Jurkat, Clone E6-1 (cell line): ENCODE measurements around the gene FGGY.
"Not testable (repeated sequence)": the region's sequence is repeated elsewhere in the genome, so short reads cannot be mapped to it uniquely, and the experiment has no call there.

ENCODE experiments used
- DNase-seq: peaks from one replicate; pipeline ENCODE4 v3.0.0-alpha.2; 2011; ENCODE audit warnings: low read depth, low spot score
- H3K4me3 ChIP-seq: 2 replicates; pipeline ENCODE4 v1.5.1; 2011; ENCODE audit warnings: mild to moderate bottlenecking, low read length, control low read depth, moderate library complexity

Gene FGGY

DNA sequence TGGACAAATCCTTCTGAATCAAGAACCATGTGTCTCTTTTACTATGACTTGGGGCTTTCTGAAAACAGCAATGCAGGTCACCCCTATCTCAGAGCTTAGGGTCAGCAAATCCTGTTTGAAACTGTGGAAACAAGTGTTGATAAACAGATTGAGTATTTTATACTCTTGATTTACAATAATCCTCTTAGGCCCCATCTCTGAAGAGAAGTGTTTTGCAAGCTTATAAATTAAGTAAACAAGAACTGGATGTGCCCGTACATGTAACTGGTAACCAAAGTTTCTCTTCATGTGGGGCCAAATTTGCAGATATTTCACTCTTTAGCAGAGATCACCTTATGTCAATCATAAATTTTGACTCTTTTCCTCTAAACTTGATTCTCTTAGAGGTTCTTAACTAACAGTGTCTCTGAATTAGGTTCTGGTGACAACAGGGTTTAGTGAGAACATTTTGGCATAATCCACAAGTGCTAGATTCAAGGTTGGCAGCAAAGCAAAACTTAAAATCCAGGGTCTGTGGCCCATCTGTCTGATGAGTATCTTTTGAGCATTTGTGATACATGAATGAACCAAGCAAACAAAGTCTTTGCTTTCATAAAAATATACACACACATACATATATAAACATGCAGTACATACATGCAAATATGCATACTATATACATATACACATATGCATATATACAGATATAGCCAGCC lies 334.8 kb downstream of the FGGY start:
- DNase-seq, result no peak
- H3K4me3 ChIP-seq, result no peak overlapping the region

DNA sequence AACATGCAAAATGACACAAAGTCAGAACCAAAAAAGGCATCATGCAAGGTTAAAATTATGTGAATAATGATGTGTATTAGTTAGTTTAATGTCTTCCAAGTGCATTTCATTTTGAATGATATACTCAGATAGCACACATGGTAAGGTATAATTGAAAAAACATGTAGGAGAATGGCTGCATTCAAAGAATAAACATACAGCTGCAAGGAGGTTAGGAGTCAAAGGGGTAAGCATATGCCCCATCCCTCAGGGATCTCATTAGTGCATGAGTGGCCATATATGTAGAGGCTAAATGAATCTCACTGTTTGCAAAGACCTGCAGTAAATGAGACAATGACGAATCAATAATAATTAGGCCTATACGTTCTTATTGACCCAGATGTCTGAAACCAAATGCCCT lies 338.2 kb downstream of the FGGY start:
- no peak for DNase-seq
- no peak overlapping the region for H3K4me3 ChIP-seq

DNA sequence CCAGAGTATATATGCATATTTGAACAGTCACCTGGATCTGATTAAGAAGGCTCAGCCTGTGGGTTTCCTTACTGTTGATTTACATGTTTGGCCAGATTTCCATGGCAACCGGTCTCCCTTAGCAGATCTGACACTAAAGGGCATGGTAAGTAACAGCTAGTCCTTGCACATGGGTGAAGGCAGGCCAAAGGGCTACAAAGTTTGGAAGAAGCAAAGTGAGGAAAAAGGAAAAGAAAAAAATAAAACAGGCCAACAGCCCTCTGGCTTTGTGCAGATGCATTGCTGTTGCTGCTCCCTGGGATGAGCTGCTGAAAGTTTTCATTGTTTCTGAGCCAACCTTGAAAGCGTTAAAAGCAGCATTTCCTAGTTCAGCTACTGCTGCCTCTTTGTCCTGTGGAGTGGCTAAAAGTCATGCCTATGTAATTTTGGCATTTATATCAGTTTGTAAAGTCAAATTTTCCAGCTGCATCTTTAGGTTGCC lies 341.4 kb downstream of the FGGY start:
- no peak overlapping the region for H3K4me3 ChIP-seq
- no peak for DNase-seq

DNA sequence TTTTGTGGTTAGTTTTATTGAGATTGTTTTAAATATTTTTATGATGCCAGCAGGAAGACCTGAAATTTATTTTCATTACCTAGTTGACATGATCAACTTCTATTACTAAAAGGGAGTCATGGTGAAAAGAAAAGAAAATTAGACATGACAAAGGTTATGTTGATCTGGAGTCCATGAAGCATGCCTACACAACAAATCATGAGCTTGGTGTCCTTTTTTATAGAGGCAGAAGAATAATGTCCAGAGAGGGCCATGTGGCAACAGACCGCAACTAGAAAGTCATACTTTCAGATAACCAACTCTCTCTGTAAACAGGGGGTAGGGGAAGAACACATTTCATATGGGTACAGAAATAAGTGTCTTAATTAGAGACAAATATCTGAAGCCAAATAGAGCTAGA lies 342.4 kb downstream of the FGGY start:
- DNase-seq, result no peak
- no peak overlapping the region for H3K4me3 ChIP-seq

DNA sequence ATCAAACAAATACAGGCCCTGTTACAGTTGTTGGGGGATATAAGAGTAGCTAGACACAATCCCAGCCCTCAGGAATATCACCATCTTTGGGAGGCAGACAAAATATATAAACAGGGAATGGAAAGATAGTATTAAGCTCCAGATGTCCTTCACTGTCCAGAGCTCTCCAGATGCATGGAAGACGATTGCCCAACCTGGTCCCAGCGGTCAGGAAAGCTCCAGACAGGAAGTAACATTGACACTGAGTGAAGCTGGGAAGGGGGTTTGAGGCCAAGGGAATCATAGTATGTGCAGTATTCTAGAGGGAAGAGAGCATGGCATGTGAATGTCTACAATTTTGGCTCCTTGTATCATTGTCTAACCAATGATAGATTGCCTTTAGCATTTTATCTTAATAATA lies 344.0 kb downstream of the FGGY start:
- DNase-seq, result no peak
- H3K4me3 ChIP-seq, result no peak overlapping the region

DNA sequence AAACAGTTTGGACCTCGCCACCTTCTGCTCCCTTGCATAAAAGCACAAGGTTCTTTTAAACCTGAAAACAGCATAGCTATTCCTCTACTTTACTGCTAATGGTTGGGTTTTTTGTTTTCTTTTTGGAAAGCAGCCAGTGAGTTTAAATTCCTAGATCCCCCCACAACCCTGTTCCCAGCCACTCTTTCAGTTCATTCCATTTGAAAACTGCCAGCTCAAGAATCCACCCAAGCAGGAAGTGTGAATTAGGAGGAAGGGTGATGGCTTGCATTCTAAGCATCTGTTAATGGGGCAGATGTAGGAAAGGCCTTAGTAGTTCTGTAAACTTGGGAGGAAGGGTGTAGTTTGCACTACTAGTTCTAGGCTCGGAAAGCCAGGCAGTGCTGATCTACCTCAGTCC lies 344.9 kb downstream of the FGGY start:
- no peak for DNase-seq
- no peak overlapping the region for H3K4me3 ChIP-seq

DNA sequence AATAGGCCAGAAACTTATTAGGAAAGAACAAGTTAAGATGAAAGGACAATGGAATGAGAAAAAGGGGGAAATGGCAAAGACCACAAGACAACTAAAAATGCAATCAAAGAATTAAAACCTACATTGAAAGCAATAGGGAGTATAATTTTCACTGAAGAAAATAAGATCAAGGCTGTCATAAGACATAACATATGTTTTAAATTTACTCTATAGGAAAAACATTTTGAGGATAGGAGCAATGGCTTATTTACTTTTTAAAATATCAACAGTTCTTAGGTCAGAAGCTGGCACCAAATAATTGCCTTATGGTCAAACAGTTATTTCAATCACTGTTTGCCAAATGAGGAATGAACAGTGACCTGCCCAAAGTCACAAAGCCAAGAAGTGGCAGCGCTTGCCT lies 346.6 kb downstream of the FGGY start:
- DNase-seq, result no peak
- H3K4me3 ChIP-seq, result no peak overlapping the region

DNA sequence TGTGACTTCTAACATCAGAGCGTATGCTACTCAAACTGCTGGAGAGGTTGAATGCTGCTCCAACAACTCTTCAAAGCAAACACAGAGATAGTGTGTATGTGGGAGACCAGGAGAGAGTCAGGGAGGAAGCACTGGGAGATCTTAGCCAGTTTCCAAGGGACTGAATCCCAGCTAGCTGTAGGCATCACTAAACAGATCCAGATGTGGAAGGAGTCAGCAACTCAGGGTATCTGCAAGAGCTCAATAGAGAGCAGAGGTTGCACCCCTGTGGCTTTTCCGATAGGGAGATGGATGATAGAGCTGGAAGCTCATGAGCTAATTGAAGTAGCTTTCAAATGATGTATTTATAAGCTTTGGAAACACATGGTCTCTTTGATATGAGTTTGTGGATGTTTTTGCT lies 349.0 kb downstream of the FGGY start:
- DNase-seq, result no peak
- no peak overlapping the region for H3K4me3 ChIP-seq

DNA sequence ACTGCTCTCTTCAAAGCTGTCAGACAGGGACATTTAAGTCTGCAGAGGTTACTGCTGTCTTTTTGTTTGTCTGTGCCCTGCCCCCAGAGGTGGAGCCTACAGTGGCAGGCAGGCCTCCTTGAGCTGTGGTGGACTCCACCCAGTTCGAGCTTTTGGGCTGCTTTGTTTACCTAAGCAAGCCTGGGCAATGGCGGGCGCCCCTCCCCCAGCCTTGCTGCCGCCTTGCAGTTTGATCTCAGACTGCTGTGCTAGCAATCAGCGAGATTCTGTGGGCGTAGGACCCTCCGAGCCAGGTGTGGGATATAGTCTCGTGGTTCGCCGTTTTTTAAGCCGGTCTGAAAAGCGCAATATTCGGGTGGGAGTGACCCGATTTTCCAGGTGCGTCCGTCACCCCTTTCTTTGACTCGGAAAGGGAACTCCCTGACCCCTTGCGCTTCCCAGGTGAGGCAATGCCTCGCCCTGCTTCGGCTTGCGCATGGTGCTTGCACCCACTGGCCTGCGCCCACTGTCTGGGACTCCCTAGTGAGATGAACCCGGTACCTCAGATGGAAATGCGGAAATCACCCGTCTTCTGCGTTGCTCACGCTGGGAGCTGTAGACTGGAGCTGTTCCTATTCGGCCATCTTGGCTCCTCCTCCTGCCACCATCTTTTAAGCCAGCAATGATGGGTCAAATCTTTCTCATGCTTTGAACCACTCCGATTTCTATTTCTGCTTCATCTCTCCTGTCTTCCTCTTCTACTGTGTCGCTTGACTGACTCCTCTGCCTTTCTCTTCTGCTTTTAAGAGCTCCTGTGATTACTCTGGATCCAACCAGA lies 356.5 kb downstream of the FGGY start:
- not testable (repeated sequence) for DNase-seq, H3K4me3 ChIP-seq

DNA sequence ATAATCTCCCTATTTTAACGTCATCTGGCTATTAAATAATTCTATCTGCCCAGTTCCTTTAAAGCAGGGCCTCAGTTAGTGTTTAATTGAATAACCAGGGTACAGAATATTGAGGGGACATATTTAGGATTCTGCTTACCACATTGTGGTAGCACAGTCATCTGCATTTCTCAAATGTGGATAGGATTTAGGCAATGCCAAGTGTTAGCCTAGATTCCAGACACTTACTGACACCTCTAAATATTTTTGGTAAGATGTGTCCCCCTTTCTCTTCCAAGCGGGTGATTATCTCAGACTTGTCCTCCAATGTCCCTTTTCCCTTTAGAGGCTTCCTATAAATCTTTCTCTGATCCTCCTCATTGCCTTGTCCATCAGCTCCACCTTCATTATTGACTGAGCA lies 357.1 kb downstream of the FGGY start:
- no peak for DNase-seq
- no peak overlapping the region for H3K4me3 ChIP-seq

DNA sequence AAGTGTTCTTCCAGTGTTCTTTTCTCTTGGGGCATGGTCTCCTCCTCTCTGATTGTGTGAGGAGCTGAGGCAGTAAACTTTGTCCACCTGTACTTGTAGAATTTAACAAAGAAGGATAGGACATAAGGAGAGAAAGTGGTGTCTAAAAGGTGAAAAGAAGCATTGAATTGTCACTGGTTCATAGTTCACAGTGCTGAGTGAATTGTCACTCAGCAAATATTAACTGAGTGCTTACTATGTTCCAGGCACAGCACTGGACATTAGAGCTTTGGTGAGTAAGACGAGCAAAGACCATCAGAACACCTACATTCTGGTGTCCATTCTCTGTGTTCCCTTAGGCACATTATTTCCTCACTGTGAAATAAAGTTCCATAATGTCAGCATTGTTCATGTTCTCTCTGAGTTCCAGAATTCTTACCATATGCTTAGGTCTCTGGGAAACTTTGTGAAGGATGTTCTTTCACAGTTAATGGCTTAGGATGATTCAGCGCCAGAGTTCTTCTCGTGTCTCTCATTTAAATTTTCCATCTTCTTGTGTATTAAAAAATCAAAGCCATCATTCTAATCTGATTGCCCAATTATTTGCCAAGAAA lies 361.1 kb downstream of the FGGY start:
- H3K4me3 ChIP-seq, result no peak overlapping the region
- no peak for DNase-seq

DNA sequence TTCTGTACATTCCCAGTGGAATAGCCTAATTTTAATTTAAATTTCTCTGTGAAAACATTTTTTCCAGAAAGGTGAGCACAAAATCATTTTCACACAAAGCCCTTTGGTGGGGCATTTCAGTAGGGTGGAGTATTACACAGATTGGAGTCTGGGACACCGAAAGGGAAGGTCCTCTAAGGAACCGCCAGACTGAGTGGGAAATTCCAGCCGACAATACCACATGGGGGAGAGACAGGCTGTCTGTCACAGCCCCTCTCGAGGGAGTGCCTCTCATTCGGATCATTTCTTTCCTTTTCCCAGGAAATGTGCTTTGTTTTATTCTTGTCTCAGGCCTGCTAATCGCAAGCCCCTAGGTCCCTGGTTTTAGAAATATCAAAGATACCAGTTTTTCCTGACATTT lies 367.3 kb downstream of the FGGY start:
- no peak for DNase-seq

DNA sequence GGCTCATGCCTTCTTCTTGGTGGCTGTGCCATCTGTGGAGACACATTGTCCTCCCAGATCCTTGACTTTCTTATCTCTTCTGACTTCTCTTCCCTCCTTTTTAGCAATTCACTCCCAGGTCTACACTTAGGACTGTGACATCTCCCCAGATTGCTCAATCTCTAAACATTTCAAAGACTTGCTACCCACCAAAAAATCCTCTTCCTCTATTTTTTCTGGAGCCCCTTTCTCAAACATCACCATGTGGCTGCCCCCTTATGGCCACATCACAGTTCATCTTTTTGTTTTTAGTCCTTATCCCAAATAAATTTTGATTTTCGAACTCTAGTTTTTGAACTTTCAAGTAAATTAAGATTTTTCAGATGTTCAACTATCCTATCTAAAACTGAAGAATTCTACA lies 369.2 kb downstream of the FGGY start:
- no peak for DNase-seq
- no peak overlapping the region for H3K4me3 ChIP-seq

More for the DNA sequence above, 367.3 kb downstream of the FGGY start:
- no peak overlapping the region for H3K4me3 ChIP-seq

DNA sequence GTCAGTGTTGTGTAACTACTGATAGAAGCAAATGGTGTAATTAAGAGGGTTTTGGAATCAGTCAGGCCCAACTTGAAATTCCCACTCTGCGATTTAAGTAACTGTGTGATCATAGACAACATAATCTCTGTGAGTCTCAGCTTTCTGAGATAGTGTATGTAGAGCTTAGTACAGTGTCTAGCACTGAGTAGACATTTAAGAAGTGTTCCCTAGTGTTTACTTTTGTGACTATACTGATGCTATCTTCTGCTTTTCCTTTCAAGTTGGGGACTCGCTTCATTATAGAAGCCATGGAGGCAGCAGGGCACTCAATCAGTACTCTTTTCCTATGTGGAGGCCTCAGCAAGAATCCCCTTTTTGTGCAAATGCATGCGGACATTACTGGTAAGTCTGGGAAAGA lies 370.1 kb downstream of the FGGY start:
- H3K4me3 ChIP-seq, result no peak overlapping the region
- no peak for DNase-seq

DNA sequence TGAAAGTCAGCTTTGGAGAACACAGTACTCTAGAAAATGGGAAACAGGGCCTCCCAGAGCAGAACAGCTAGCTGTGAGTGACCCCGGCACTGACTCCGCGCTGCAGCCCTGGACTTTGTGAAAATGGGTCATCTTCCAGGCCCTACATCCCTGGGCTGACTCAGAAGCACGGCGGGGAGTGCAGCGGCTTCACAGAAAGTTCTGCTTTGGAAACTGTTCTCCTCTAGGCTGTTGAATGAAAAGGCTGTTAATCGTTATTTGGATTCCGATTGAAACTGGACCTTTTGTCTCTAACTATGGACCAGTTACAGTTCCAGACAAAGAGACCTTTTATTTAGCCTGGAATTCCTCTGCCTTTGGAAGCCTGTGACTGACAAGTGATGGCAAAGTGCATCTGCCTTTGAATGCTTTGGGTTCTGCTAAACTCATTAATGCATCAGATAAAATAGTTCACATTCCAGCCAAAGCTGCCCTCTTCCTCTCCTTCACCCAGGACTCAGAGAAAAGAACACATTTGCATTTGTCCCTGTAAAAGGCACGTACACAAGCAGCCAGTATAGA lies 372.9 kb downstream of the FGGY start:
- H3K4me3 ChIP-seq, result no peak overlapping the region
- no peak for DNase-seq

DNA sequence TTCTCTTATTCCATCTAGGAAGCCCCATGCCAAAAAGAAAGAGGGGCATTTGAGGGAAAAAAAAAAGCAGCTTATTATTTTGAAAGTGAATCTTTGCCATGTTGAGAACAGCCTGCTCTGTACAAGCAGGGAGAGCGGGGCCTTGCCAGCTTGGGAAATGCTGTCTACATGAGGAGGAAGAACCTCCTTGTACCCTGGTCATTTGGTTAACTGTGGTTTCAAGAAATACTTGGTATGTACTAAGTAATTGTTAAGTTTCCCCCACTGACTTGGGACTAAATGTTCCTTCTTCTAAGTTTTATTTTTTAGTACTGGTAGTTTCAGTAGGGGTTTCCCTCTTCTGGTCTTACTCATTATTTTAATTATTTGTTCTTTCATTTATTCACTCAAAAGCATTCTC lies 373.8 kb downstream of the FGGY start:
- no peak overlapping the region for H3K4me3 ChIP-seq
- DNase-seq, result no peak

DNA sequence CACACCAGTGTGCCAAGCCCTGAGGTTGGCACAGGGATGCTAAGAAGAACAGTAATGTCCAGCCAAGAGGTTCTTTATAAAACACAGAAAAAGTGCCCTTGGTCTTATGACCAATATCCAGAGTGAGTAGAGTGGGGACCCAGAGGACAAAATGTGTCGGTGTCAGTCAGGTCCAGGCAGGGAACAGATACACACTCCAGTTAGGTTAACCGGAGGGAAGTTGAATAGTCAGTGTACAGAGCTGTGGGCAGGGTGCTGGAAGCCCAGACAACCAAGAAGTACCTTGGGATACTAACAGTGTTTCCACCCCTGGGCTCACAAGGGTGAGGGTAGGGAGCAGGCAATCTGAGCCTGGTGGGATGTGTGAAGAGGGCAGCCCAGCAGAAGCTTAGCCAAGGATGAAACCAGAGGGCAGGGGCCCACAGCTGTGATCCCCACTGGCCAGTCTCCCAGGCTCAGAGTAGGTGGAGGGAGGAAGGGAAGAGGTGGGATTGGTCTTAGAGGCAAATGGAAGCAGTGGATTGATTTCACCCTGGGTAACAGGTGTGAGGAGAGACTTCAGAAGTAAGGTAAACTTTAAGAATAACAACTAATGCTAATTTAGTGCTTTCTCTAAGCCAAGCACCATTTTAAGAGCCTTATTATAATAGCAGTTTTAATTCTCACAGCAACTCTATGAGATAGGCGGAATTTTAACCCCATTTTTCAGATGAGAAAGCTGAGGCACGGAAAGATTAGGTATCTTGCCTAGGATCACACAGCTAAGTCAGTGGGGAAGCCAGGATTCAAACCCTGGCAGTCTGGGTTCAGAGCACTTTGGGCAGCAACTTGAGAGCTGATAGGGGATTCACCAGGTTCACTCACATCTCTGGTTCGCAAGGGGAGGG lies 374.4 kb downstream of the FGGY start:
- DNase-seq, result no peak
- H3K4me3 ChIP-seq, result no peak overlapping the region

DNA sequence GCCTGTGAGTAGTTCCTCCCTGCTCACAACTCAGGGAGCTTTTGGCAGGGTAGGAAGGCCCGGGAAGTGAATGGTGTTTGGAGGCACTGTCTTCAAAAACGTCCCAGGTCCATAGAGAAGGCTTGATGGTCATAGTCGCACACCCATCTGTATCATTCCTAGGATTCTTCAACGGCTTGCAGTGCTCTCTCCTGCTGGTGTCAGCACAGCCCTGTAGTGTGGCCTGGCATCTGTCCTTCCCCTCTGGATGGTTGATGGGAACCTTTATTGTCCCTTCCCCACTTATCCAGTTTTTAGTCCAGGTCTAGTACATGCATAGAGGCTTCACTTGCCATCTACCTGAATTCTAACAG lies 375.0 kb downstream of the FGGY start:
- H3K4me3 ChIP-seq, result no peak overlapping the region
- DNase-seq, result no peak

DNA sequence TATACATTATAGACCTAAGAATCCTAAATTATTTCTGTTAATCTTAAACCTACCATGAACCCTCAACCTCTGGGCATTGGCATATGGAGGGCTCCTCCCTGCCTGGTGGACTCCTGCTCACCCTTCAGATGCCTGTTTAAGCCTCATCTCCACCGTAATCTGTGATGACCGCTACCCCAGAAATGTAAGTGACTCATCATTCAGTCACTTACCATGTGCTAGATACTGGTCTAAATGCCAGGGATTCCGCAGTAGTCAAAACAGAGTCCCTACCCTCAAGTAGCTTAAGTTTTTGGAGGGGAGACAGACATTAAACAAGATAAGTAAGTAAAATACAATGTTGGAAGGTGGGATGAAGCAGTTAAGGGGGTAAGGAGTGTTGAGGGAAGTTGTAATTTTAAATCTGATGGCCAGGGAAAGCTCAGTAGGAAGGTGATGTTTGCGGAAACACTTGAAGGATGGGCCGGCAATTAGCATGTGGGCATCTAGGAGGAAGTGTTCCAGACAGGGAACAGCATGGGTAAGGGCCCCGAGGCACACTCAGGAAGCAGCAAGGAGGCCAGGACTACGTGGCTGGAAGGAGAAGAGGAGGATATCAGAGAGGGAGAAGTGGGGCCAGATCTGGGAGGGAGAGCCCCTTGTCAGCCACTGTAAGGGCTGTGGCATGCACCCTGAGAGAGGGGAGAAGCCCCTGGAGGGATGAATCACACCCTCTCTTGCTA lies 376.1 kb downstream of the FGGY start:
- no peak overlapping the region for H3K4me3 ChIP-seq
- DNase-seq, result no peak
